Gastroesophageal sphincter (tissue), 4 donors: Measurements from ENCODE around the gene APBB1IP. TPM values are rescaled to one million over a fixed set of nuclear protein-coding genes. Genes with fewer than 3 reads are reported as not detected.
"Not testable (repeated sequence)": the region's sequence is repeated elsewhere in the genome, so short reads cannot be mapped to it uniquely, and the experiment has no call there.

Source experiments
- ATAC-seq: fragments of 150-250 bp; one replicate; pipeline ENCODE4 v1.9.1; 2016; ENCODE audit warnings: mild to moderate bottlenecking, moderate library complexity
- H3K27ac ChIP-seq, 4 donors: fragments of 200-600 bp; sonication (generic) in 3 of 4; 1 replicate in 3 of 4; 2 replicates in 1 of 4; pipeline ENCODE4 v1.5.1; 2016 to 2019
- H3K27me3 ChIP-seq: fragments of 200-600 bp; sonication (generic); one replicate; pipeline ENCODE4 v1.5.1; 2019
- H3K36me3 ChIP-seq, 2 donors: fragments of 200-600 bp; sonication (generic); one replicate each; pipeline ENCODE4 v1.5.1; 2019; ENCODE audit warnings: control low read depth in 1 of 2
- H3K4me1 ChIP-seq, 3 donors: fragments of 200-600 bp; sonication (generic); 1 replicate in 2 of 3; 2 replicates in 1 of 3; pipeline ENCODE4 v1.5.1; 2016 to 2019; ENCODE audit warnings: control low read depth in 2 of 3
- H3K4me3 ChIP-seq, 2 donors: fragments of 200-600 bp; sonication (generic); one replicate each; pipeline ENCODE4 v1.5.1; 2019; ENCODE audit warnings: mild to moderate bottlenecking in 1 of 2, moderate library complexity in 1 of 2
- H3K9me3 ChIP-seq, 3 donors: fragments of 200-600 bp; sonication (generic); one replicate each; pipeline ENCODE4 v1.5.1; 2017 to 2019; ENCODE audit warnings: control low read depth in 2 of 3
- CTCF ChIP-seq, 4 experiments: fragments of 200-600 bp in 2 of 4; fragments of 450-650 bp in 2 of 4; sonication (generic) in 1 of 4; IDR thresholded peaks; one replicate each; pipeline ENCODE4 v1.5.1; 2017 to 2019; ENCODE audit warnings: antibody characterized with exemption in 4 of 4, mild to moderate bottlenecking in 2 of 4, moderate library complexity in 2 of 4
- EP300 ChIP-seq: sonication (generic); formaldehyde crosslinking; IDR thresholded peaks from one replicate; pipeline ENCODE4 v1.6.1; 2017; ENCODE audit warnings: antibody characterized with exemption, mild to moderate bottlenecking
- POLR2A ChIP-seq, 2 donors: fragments of 450-650 bp; IDR thresholded peaks; one replicate each; pipeline ENCODE4 v1.6.1; 2017; ENCODE audit warnings: antibody characterized with exemption in 2 of 2, mild to moderate bottlenecking in 2 of 2, moderate library complexity in 1 of 2
- POLR2AphosphoS5 ChIP-seq: sonication (generic); formaldehyde crosslinking; IDR thresholded peaks from one replicate; pipeline ENCODE4 v1.6.1; 2017; ENCODE audit warnings: antibody characterized with exemption
- WGBS, 2 donors: methylation state at CpG; one replicate each; pipeline ENCODE4 v1.1.5; 2018; ENCODE audit warnings: low coverage in 1 of 2; 5-methylcytosine and 5-hydroxymethylcytosine counted together
- total RNA-seq, 4 donors: library from RNA; depleted of rRNA; stranded (reverse); fragments of >200 nt; gene quantifications; one replicate each; pipeline ENCODE4 v1.1.0, GENCODE V29; 2016

APBB1IP gene
- total RNA-seq, 4 donors from 2014 or later = 2.3 to 6.9 (median 4.9) TPM

- ATAC-seq = no peak
Observed at GRCh38 chr10:26455567-26456315, 17.6 kb downstream of the APBB1IP start.

GRCh38 chr10:26457088-26457487 lies 18.9 kb downstream of the APBB1IP start:
- WGBS, 2 donors = 82 to 83% methylated on average over 3 to 5 of the region's 5 CpGs
- Histone ChIP-seq H3K36me3 (no peaks in the 10 kb centered on the region), H3K27ac (no peak overlapping the region), H3K4me1 (no peaks in the 10 kb centered on the region), H3K27me3 (no peaks in the 10 kb centered on the region), H3K9me3 (no peaks in the 10 kb centered on the region), H3K4me3 (no peak overlapping the region)
- ATAC-seq = no peak
- TF ChIP-seq EP300 (no peak), CTCF (IDR thresholded peaks at IDR 0.05) (no peak), POLR2A (IDR thresholded peaks at IDR 0.05) (no peak), POLR2AphosphoS5 (no peak)

More at GRCh38 chr10:26455567-26456315, 17.6 kb downstream of the APBB1IP start:
- TF ChIP-seq POLR2A (IDR thresholded peaks at IDR 0.05) (no peak), CTCF (IDR thresholded peaks at IDR 0.05) (no peak), EP300 (no peak), POLR2AphosphoS5 (no peak)
- WGBS, 2 donors = 67 to 74% methylated on average over 7 of the region's 7 CpGs
- Histone ChIP-seq H3K9me3 (no peaks in the 10 kb centered on the region), H3K4me3 (no peak overlapping the region), H3K27ac (no peak overlapping the region), H3K27me3 (no peaks in the 10 kb centered on the region), H3K4me1 (no peaks in the 10 kb centered on the region), H3K36me3 (no peaks in the 10 kb centered on the region)

DNA sequence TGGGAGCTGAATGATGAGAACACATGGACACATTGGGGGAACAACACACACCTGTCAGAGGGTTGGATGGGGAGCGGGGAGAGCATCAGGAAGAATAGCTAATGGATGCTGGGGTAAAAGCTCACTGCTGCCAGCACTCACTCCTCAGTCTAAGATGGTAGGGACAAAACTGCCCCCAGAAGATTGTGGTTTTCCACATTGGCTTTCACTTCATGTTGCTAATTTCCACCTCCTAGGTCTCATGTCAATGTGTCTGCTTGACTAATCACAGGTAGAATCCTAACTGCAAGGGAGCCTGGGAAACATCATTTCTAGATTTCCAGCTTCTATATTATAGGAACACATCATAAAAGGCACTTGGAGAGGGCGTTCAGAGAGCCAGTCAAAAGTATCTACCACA lies 22.6 kb downstream of the APBB1IP start:
- TF ChIP-seq POLR2A (IDR thresholded peaks at IDR 0.05) (no peak), EP300 (no peak), CTCF (IDR thresholded peaks at IDR 0.05) (no peak), POLR2AphosphoS5 (no peak)
- Histone ChIP-seq H3K27me3 (no peaks in the 10 kb centered on the region), H3K4me3 (no peak overlapping the region), H3K4me1 (no peaks in the 10 kb centered on the region), H3K36me3 (no peaks in the 10 kb centered on the region), H3K9me3 (no peaks in the 10 kb centered on the region), H3K27ac (no peak overlapping the region)
- WGBS, 2 donors = 80 to 100% methylated on average over 1 to 2 of the region's 2 CpGs
- no peak for ATAC-seq

DNA sequence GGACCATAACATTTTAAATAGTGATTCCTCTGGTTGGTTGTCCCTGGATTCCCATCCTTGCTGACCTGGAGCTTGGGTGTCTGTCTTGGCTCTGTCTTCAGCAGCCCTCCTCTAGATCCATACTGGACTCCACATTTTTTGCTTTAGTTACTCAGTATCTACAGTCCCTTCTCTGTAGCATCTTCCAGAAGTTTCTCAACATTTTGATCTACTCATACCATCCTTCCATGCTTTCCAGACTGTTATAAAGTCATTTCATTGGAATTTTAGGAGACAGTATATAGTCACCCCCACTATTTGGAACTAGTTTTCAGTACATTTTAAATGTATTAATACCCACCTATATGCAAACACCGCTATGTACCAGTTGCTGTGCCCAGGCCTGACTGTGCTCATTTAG lies 25.8 kb downstream of the APBB1IP start:
- Histone ChIP-seq H3K36me3 (no peaks in the 10 kb centered on the region), H3K27ac (no peak overlapping the region), H3K9me3 (no peaks in the 10 kb centered on the region), H3K4me1 (no peaks in the 10 kb centered on the region), H3K27me3 (no peaks in the 10 kb centered on the region), H3K4me3 (no peak overlapping the region)
- 69 to 82% methylated on average over 1 of the region's 1 CpG for WGBS, 2 donors
- no peak for ATAC-seq
- TF ChIP-seq POLR2AphosphoS5 = no peak
- no peak for TF ChIP-seq CTCF (IDR thresholded peaks at IDR 0.05)
- TF ChIP-seq POLR2A (IDR thresholded peaks at IDR 0.05) = no peak
- no peak for TF ChIP-seq EP300

- no peaks in the 10 kb centered on the region for H3K9me3 ChIP-seq
- TF ChIP-seq POLR2AphosphoS5 (no peak), EP300 (no peak), POLR2A (IDR thresholded peaks at IDR 0.05) (no peak), CTCF (IDR thresholded peaks at IDR 0.05) (no peak)
- WGBS, 2 donors = 77 to 79% methylated on average over 2 to 3 of the region's 3 CpGs
Observed at GRCh38 chr10:26464632-26465280, 26.6 kb downstream of the APBB1IP start.

DNA sequence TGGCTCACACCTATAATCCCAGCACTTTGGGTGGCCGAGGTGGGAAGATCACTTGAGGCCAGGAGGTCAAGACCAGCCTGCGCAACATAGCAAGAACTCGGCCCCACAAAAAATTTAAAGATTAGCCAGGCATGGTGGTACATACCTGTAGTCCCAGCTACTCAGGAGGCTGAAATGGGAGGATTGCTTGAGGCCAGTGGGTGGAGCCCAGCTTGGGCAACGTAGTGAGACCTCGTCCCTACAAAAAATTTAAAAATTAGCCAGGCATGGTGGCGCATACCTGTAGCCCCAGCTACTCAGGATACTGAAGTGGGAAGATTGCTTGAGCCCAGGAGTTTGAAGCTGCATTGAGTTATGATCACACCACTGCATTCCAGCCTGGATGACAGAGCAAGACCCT lies 28.4 kb downstream of the APBB1IP start:
- not testable (repeated sequence) for H3K27ac ChIP-seq

More at GRCh38 chr10:26464632-26465280, 26.6 kb downstream of the APBB1IP start:
- Histone ChIP-seq H3K4me3 (no peak overlapping the region), H3K4me1 (no peaks in the 10 kb centered on the region), H3K27ac (no peak overlapping the region), H3K27me3 (no peaks in the 10 kb centered on the region), H3K36me3 (no peaks in the 10 kb centered on the region)
- no peak for ATAC-seq

More for the DNA sequence above, 28.4 kb downstream of the APBB1IP start:
- ATAC-seq, H3K36me3 ChIP-seq, H3K9me3 ChIP-seq, H3K4me1 ChIP-seq, H3K27me3 ChIP-seq, H3K4me3 ChIP-seq: not testable (repeated sequence)
- 84 to 87% methylated on average over 6 of the region's 6 CpGs for WGBS, 2 donors
